Measurements from ENCODE around the gene HOATZ.

GRCh38 chr11:111539426-111540113 lies 25.0 kb downstream of the HOATZ start:
- TF ChIP-seq, protein P1, sequence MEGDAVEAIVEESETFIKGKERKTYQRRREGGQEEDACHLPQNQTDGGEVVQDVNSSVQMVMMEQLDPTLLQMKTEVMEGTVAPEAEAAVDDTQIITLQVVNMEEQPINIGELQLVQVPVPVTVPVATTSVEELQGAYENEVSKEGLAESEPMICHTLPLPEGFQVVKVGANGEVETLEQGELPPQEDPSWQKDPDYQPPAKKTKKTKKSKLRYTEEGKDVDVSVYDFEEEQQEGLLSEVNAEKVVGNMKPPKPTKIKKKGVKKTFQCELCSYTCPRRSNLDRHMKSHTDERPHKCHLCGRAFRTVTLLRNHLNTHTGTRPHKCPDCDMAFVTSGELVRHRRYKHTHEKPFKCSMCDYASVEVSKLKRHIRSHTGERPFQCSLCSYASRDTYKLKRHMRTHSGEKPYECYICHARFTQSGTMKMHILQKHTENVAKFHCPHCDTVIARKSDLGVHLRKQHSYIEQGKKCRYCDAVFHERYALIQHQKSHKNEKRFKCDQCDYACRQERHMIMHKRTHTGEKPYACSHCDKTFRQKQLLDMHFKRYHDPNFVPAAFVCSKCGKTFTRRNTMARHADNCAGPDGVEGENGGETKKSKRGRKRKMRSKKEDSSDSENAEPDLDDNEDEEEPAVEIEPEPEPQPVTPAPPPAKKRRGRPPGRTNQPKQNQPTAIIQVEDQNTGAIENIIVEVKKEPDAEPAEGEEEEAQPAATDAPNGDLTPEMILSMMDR (conservative IDR thresholded peaks at IDR 0.05; ENCODE audit: low read length) = no peak
- TF ChIP-seq EZH2phosphoT487 (IDR thresholded peaks at IDR 0.05; ENCODE audit: borderline replicate concordance) = no peak

Data from Loucy (cell line).